Measurements from ENCODE around the gene DOCK2.

GRCh38 chr5:170011751-170012150 lies 374.7 kb downstream of the DOCK2 start:
- TF ChIP-seq CTCF (IDR thresholded peaks at IDR 0.05) (no peak), EZH2 (IDR thresholded peaks at IDR 0.05) (no peak)

Measured in neural progenitor cell (in vitro differentiated cells).